NOMO-1 (cell line): ENCODE results near the gene TSHZ3.

Experiments used
- DNase-seq, 2 experiments: peaks; one replicate each; lab custom pipeline; 2025; ENCODE audit not compliant: unreplicated experiment in 2 of 2; lab: John Stamatoyannopoulos, UW

The TSHZ3 gene

DNA sequence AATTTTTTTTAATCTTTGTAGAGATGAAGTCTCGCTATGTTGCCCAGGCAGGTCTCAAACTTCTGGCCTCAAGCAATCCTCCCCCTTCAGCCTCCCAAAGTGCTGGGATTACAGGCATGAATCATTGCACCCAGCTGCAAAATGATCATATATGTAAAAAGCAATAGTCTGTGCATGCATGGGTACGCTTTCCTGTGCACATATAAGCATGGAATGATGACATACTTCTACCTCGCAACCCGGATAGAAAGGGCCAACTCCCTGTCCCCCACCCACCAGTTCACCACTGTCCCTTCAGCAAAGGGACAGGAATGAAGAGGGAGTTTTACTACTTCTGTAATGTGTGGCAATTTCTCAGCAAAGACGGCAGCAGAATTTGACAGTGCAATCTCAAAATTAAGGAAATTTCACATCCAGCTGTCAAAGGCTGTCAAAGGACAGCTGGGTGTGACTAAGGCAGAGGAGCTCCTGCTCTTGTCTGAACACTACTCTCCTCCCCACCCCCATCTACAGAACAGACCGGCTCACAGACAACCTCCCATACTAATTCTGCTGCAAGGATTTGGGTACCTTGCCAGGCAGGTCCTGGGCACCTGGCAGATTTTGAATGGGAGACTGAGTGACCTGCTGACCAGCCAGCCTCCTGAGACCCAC, 95.6 kb downstream of the TSHZ3 start:
- peak; percentile 5 to 20 for DNase-seq

DNA sequence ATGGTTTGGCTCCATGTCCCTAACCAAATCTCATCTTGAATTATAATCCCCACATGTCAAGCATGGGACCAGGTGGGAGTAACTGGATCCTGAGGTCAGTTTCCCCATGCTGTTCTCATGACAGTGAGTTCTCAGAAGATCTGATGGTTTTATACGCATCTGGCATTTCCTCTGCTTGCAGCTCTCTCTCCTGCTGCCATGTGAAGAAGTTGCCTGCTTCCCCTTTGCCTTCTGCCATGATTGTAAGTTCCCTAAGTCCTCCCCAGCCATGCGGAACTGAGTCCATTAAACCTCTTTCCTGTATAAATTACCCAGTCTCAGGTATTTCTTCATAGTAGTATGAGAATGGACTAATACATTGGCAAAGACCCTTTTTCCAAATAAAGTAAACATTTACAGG, 96.8 kb downstream of the TSHZ3 start:
- peak; percentile 8 to 45 for DNase-seq

DNA sequence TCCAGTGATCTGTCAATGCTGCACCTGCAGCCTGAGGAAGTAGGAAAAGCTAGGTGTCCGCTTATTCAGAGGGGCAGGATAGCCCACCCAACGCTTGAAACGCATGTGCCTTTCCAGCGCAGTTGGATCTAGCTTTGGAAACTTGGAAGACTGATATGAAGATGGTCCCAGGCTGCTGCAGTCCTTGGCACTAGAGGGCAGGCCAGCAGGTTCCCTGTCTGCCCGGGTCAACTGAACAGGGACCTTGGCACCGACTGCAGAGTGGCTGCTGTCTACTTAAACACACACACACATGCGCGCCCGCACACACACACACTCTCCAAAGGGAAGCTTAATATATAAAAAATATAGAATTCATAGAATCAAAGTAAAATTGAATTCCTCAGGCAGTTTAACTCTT, 100.0 kb downstream of the TSHZ3 start:
- no peak for DNase-seq

DNA sequence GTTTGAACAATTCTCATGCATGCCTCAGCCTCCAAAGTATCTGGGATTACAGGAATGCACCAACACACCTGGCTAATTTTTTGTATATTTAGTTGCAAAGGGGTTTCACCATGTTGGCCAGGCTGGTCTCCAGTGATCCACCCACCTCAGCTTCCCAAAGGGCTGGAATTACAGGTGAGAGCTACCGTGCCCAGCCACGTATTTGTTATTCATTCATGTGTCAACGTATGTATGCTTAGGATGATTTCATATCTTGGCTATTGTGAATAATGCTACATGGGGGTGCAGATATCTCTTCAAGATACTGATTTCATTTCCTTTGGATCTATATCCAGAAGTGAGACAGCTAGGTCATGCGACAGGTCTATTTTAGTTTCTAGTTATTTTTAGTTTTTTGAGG, 113.4 kb downstream of the TSHZ3 start:
- no peak for DNase-seq

DNA sequence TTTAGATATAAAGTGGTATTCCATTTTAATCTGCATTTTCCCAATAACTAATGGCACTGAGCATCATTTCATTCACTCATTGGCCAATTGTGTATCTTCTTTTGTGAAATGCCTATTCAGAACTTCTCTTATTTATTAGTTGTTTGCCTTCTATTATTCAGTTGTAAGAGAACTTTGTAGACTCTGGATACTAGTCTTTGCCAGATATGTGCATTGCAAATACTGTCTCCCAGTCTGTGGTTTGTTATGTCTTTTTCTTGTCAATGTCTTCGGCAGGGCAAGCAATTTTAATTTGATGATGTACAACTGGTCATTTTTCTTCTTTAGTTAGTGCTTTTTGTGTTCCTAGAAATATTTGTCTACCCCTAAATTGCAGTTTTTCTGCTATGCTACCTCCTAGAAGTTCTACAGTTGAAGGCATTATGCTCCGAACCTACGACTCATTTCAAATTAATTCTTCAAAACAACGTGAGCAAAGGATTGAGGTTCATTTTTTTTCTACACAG, 115.9 kb downstream of the TSHZ3 start:
- DNase-seq = no peak

DNA sequence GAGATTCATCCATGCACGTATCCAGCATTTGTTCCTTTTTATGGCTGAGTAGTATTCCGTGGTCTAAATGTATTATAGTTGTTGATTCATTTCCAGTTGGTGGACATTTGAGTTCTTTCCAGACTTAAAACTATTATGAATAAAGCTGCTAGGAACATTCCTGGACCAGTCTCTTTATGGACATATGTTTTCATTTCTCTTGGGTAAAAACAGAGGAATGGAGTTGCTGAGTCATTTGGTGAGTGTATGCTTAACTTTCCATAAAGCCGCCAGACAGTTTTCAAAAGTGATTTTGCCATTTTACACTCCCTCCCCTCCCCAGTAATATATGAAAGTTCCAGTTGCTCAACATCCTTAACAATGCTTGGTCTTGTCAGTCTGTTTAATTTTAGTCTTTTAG, 116.4 kb downstream of the TSHZ3 start:
- DNase-seq = peak; percentile 13 to 22

DNA sequence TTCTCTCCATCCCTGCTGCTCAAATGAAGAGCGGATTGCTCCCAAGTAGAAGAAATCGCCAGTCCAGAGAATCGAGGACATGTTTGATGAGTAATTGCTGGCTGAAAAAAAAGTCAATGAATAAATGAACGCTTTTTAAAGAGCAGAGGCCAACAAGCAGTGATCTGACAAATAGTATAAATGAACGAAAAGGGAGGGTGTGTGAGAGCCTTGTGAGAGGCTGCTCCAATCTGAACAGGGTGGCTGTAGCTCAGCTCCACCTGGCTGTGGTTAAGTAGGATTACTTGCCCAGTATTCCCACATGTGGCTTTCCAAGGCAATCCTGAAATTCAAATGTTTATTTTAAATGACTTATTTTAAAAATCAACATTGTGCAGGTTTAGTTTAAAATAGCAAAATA, 117.1 kb downstream of the TSHZ3 start:
- no peak for DNase-seq

DNA sequence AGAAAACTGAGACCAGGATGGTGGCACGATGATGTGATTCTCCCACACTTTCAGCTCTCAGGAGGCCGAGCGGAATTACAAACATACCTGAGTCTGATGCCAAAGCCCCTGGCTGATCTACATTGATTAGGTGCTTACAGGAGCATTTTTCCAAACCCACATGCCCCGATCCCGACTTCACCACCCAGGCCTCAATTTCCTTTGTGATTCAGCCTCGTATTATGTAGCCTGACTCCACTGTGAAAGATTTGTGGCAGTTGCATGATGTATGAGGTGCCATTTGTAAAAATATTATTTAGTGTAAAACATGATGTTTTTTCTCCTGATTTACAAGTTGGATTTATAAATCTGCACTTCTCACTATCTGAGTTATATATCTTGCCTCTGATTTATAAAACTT, 118.0 kb downstream of the TSHZ3 start:
- DNase-seq = no peak

DNA sequence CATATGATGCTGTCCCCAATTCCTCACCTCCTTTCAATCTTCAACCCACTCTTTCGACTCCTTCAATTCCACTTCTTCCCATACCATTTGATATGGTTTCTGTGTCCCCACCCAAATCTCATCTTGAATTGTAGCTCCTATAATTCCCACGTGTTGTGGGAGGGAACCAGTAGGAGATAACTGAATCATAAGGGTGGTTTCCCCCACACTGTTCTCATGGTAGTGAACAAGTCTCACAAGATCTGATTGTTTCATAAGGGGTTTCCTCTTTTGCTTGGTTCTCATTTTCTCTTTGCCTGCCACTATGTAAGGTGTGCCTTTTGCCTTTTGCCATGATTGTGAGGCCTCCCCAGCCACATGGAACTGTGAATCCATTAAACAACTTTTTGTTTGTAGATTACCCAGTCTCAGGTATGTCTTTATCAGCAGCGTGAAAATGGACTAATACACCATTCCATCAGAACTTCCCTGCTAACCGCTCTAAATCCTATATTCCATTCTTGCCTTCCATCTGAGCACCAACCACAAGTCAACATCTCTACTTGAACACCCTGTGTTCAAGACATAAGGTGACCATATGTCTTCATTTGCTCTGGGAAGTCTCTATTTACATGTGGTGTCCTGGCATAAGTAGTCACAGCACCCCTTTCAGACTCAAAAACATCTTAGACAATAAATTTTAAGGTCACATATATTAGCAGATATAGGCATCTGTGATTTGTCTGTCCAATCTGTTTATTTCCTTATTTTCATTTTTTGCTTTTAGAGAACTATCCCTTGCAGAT, 122.9 kb downstream of the TSHZ3 start:
- no peak for DNase-seq
